GM21723 (cell line): Measurements from ENCODE around the gene ALOX12B.

Experiments
- ATAC-seq: cut with Tn5 transposase; IDR thresholded peaks from one replicate; pipeline ENCODE4 v1.9.1; 2021; ENCODE audit warnings: mild to moderate bottlenecking, moderate library complexity; ENCODE audit not compliant: unreplicated experiment

The ALOX12B gene

DNA sequence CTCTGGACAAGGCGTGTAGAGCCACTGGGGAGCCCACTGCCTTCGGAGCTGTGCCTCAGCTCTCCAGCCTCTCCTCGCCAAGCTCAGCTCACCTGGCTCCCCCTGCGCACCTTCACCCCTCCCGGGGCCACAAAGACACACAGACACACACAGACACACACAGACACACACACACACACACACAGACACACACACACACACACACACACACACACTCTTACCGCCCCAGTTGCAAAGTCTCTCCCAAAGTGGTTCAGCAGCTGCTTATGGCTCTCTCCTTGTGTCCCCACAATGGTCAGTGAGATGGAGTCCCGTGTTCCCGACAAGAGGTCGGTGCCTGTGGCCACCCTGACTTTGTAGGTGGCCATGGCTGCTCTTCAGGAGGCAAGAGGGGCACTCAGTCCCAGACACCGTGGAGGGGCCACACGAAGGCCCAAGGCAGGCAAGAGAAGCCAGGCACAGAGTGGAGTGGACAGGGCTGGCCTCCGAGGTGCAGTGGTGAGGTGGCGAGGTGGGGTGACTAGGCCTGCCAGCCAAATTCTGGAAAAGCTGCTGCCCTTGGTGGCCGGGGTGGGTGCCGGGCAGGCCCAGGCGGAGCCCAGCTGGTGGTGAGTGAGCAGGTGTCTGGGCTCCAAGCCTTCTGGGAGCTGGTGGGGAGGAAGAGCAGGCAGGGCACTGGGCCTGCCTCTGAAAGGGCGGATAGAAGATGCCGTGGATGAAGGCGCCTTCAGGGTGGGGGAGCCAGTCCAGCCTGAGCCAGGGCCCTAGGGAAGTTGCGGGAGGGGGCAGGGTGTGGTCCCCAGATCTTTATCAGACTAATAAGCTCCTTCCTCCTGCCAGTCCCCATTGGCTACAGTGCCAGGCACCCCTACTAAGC lies at the start of gene ALOX12B:
TSS of gene ALOX12B (minus strand) at position 642 of the 877 bp plus-strand sequence. CDS start at position 368, 274 bp downstream.
- no peak for ATAC-seq

GRCh38 chr17:8133941-8134340 lies 46.4 kb upstream of the ALOX12B start:
- no peak for ATAC-seq

GRCh38 chr17:8133399-8133798 lies 45.9 kb upstream of the ALOX12B start:
- no peak for ATAC-seq

DNA sequence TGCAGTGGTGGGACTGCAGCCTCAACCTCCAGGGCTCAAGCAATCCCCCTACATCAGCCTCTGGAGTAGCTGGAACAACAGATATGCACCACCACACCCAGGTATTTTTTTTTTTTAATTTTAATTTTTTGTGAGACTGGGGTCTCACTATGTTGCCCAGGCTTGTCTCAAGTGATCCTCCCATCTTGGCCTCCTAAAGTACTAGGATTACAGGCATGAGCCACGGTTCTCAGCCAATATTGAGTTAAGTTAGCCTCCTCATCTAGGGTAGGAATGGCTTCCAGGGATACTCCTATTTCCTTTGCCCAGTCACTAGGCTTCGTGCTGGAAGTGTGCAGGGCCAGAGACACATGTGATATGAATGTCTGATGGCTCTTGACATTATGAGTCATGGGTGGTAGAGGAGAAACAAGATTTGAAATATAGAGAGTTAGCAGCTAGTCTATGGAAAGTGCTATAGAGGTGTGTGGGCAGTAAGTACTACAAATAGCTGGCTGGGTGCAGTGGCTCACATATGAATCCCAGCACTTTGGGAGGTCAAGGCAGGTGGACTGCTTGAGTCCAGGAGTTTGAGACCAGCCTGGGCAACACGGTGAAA lies 44.4 kb upstream of the ALOX12B start:
- no peak for ATAC-seq

- ATAC-seq = no peak
Observed at GRCh38 chr17:8128125-8128784, 40.7 kb upstream of the ALOX12B start.

GRCh38 chr17:8126491-8127066 lies 39.1 kb upstream of the ALOX12B start:
- ATAC-seq = peak; percentile 32

DNA sequence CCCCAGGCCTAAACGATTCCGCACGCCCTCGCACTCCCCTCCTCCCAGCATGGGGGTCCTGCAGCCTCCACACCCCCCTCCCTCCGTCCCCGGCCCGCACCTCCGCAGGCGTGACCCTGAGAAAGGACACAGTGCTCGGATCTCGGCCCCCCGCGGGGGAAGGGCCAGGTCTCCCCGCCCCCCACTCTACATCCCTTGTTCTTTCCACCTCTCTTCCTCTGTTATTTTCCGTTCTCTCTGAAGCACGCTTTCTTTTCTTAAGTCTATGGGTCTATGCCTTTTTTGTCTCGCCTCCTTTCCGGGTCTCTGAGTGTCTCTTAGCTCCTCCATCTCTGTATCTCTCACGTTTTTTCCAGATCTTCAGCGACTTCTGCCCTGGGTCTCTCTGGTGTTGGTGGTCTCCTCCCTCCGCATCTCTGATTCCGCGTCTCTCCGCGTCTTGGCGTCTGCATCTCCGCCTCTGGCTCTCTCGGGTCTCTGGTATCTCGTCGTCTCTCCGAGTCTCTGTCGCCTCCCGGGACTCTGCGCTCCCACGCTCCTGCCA lies 38.5 kb upstream of the ALOX12B start:
- ATAC-seq = no peak

- peak; percentile 25 for ATAC-seq
Observed at GRCh38 chr17:8125154-8125946, 37.8 kb upstream of the ALOX12B start.

GRCh38 chr17:8124350-8125153 lies 37.0 kb upstream of the ALOX12B start:
- ATAC-seq = no peak

DNA sequence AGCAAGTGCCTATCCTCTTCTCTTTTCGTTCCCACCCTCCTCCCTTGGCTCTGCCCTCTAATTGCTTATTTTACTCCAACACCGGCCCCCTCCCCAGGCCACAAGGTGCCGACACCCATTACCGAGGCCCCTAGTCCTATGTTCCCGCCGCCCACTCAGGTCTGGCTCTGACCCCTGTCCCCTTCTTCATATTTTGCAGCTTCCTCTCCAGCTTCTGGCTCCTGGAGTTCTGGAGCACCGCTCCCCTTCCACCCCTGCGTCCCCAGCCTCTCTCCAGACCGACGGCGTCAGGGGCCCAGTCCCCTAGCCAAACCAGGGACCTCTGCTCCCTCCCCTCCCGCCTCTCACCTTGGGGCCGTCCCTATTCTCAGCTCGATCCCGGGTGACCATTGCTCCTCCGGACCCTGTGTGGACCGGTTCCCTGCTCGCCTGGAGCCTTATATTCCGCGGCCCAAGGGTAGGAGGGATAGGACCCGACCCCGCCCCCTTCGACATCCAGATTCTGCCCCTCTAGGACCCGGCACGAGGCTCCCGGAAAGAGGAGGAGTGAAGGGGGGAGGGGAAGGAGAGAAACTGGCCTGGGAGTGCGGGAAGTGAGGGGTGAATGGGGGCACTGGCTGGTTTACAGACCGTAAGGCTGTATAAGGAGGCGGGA lies 36.3 kb upstream of the ALOX12B start, which contains the start of gene HES7:
TSS of gene HES7 (minus strand) at position 412 of the 655 bp plus-strand sequence. CDS start at position 390, 22 bp downstream.
- no peak for ATAC-seq

DNA sequence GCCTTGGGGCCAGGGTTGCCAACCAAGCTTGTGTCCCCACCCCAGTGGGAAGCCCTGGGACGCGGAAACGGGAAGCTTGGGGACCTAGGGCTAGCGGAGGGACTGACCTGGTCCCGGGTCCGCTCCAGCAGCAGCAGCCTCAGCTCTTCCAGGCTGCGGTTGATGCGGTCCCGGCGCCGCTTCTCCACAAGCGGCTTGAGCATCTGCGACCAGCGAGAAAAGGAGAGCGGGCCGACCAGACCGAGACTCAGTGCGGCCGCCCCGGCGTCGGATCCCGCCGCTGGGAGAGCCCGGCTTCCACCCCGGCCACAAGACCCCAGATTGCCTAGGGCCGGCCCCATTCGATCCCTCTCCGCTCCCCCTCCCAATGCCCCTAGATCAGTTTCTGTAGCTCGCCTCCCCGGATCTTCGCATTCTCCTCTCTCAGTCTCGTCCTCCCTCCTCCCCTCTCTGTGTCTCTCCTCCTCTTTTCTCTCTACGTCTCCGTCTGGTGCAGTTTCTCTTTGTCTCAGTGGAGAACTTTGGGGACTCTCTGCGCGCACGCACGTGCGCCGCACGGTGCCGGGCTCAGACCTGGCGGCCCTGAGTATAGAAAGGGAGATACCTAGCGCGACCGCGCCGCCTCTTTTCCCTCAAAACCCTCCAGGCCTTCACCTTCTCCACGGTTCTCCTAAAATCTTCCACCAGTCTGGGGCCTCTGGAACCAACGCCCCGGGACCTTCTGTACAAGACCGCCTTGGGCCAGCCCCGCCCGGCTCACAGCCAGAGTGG lies 35.6 kb upstream of the ALOX12B start:
- no peak for ATAC-seq

- ATAC-seq = no peak
Observed at GRCh38 chr17:8122422-8122923, 35.0 kb upstream of the ALOX12B start.

- peak; percentile 27 for ATAC-seq
Observed at GRCh38 chr17:8121681-8122421, 34.3 kb upstream of the ALOX12B start.

- no peak for ATAC-seq
Observed at GRCh38 chr17:8121407-8121680, 33.8 kb upstream of the ALOX12B start.

DNA sequence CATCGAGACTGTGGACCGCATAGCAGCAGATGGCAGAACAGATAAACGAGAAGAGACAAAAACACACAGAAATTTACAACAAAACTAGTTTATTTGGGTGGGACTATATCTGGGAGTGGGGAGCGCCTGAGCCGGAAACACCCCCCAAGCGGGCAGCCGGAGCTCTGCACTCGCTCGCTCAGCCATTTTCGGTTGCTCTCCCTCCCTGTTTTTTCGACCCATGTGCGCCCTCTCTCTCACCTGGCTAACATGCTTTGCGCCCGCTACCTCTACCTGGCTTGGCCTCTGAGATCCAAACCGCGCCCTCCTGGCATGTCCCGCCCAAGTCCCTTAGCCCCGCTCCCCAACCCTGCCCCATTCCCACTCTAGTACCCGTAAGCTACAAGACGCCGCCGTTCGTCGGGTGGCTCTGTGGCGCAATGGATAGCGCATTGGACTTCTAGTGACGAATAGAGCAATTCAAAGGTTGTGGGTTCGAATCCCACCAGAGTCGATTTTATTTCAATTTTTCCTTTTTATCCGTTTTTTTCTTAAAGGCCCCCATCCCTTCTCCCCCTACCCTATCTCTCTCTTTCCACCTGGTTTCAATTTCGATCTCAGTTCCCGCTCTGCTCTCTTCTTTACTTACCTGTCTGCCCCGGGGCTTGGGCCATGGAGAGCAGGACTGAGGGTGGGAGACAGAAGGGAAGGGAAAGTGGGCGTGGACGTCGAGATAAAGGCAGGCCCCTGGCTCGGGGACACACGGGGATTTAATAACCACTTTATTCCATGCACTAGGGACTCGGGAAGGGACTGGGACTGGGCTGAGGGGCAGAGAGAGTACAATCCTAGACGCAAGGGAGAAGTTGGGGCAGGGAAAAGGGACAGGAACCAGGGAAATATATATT lies 33.2 kb upstream of the ALOX12B start:
- no peak for ATAC-seq
